A673 (cell line): ENCODE measurements around the gene ECSCR. TPM values are rescaled to one million over a fixed set of nuclear protein-coding genes. Genes with fewer than 3 reads are reported as not detected.

Experiments used
- BruUV-seq: library from RNA; stranded (reverse); fragments of 400-500 nt; replicated peaks from 2 replicates; lab custom pipeline; 2021; lab: Mats Ljungman, UMichigan
- CTCF ChIA-PET: fragments of 300-600 bp; sonication (Branson Sonifier 250); formaldehyde crosslinking; loops from one replicate; lab custom pipeline; 2022; ENCODE audit warnings: antibody characterized with exemption; lab: Charles Lee
- POLR2A ChIA-PET: fragments of 300-600 bp; sonication (Branson Sonifier 250); formaldehyde crosslinking; loops from one replicate; lab custom pipeline; 2022; ENCODE audit warnings: antibody characterized with exemption; ENCODE audit not compliant: low non-redundant PET; lab: Charles Lee
- DNase-seq: peaks from one replicate; pipeline ENCODE4 v3.0.0-alpha.2; 2015; ENCODE audit warnings: low spot score
- H3K27ac ChIP-seq: fragments of 200-600 bp; sonication (generic); 2 replicates; pipeline ENCODE4 v1.5.1; 2016; ENCODE audit warnings: mixed run types, low read depth, mild to moderate bottlenecking, mixed read lengths, antibody characterized with exemption, low read length; ENCODE audit not compliant: poor library complexity, severe bottlenecking
- H3K27me3 ChIP-seq: fragments of 200-600 bp; sonication (generic); replicated peaks from 2 replicates; pipeline ENCODE4 v1.6.1; 2017; ENCODE audit warnings: mixed run types, low read depth, mild to moderate bottlenecking, mixed read lengths, antibody characterized with exemption, low read length; ENCODE audit not compliant: insufficient read depth, poor library complexity
- H3K36me3 ChIP-seq: fragments of 200-600 bp; sonication (generic); 2 replicates; pipeline ENCODE4 v1.6.1; 2016; ENCODE audit warnings: mixed run types, mild to moderate bottlenecking, mixed read lengths, antibody characterized with exemption, low read length; ENCODE audit not compliant: insufficient read depth, poor library complexity, severe bottlenecking
- H3K4me1 ChIP-seq: fragments of 200-600 bp; sonication (generic); 2 replicates; pipeline ENCODE4 v1.6.1; 2017; ENCODE audit warnings: mixed run types, mild to moderate bottlenecking, mixed read lengths, antibody characterized with exemption, low read length; ENCODE audit not compliant: insufficient read depth, poor library complexity, severe bottlenecking
- H3K4me3 ChIP-seq: fragments of 200-600 bp; sonication (generic); 2 replicates; pipeline ENCODE4 v1.5.1; 2016; ENCODE audit warnings: low read depth, mixed run types, mild to moderate bottlenecking, mixed read lengths, low read length; ENCODE audit not compliant: poor library complexity, severe bottlenecking
- H3K9me3 ChIP-seq: fragments of 200-600 bp; sonication (generic); 2 replicates; pipeline ENCODE4 v1.6.1; 2016; ENCODE audit warnings: mixed run types, low read depth, mild to moderate bottlenecking, mixed read lengths, antibody characterized with exemption, low read length; ENCODE audit not compliant: poor library complexity, severe bottlenecking
- CTCF ChIP-seq: fragments of 300-800, 200-600 bp; sonication (generic); conservative IDR thresholded peaks from 2 replicates; pipeline ENCODE4 v1.5.1; 2017; ENCODE audit warnings: low read depth, mild to moderate bottlenecking, antibody characterized with exemption, low read length, moderate library complexity, mixed read lengths
- EZH2 ChIP-seq: fragments of 200-600 bp; sonication (generic); IDR thresholded peaks from 2 replicates; pipeline ENCODE4 v1.6.1; 2017; ENCODE audit warnings: borderline replicate concordance, low read depth, mild to moderate bottlenecking, mixed read lengths, antibody characterized with exemption, low read length; ENCODE audit not compliant: poor library complexity, severe bottlenecking
- intact Hi-C: fragments of 100-400 bp; cut with micrococcal nuclease; formaldehyde crosslinking; loops from one replicate; pipeline ENCODE4 v1.10.0; 2022; ENCODE audit not compliant: unreplicated experiment
- total RNA-seq: library from RNA; stranded (reverse); gene quantifications from 2 replicates; pipeline ENCODE4 v1.2.3, GENCODE V29; 2021

Gene ECSCR
- total RNA-seq, 1 experiment from 2014 or later, result 1.6 TPM

GRCh38 chr5:139459451-139459934 is 3.0 kb downstream of the ECSCR start:
- DNase-seq, result no peak
- Histone ChIP-seq H3K9me3 (no peaks in the 10 kb centered on the region), H3K36me3 (no peaks in the 10 kb centered on the region), H3K27ac (no peak overlapping the region), H3K4me1 (peaks cover 9% of the 10 kb centered on the region), H3K4me3 (no peak overlapping the region), H3K27me3 (no peaks in the 10 kb centered on the region)
- intact Hi-C loops, result no loop called here
- POLR2A ChIA-PET, result no interaction called here
- no TSS peak for BruUV-seq
- TF ChIP-seq EZH2, result no peak
- TF ChIP-seq CTCF, result no peak
- CTCF ChIA-PET, result no interaction called here

- CTCF ChIA-PET, result no interaction called here
- intact Hi-C loops, result no loop called here
- H3K9me3 ChIP-seq, result no peaks in the 10 kb centered on the region
- no peak for DNase-seq
- no peaks in the 10 kb centered on the region for H3K36me3 ChIP-seq
- POLR2A ChIA-PET, result no interaction called here
- H3K27me3 ChIP-seq, result no peaks in the 10 kb centered on the region
- H3K27ac ChIP-seq, result no peak overlapping the region
- BruUV-seq, result no TSS peak
- H3K4me1 ChIP-seq, result peaks cover 9% of the 10 kb centered on the region
- H3K4me3 ChIP-seq, result no peak overlapping the region
- TF ChIP-seq CTCF, result no peak
- no peak for TF ChIP-seq EZH2
Observed at GRCh38 chr5:139458580-139459407, 3.7 kb downstream of the ECSCR start.

DNA sequence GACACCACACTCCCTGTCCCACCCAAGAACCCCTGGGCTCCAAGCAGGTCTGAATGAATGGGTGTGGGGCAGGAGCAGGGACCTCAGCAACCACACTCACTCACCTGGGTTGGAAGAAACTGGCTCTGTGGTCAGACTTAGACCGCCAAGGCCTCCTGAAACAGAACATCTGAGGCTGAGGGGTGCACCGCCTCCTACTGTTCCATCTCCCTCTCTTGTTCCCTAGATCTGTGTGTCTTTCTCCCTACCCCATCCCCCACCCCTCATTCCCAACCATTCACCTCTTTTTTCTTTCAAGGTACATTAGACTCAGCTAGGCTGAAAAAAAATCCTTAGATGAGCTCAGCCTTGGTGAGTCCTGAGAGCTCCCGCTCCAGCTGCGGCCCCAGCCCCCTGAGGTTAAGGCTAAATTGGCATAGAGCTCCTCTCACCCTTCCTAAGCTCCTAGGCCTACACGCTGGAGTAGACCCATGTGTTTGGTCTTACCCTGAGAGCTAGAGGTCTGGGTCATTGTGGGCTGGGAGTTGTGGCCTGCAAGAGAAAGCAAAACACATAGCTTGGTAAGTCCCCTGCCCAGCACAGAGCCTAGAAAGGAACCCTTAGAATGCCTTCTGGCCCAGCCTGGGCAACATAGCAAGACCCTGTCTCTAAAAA is 4.8 kb downstream of the ECSCR start:
- intact Hi-C loops, result no loop called here
- BruUV-seq, result no TSS peak
- DNase-seq, result no peak
- TF ChIP-seq EZH2 (no peak), CTCF (no peak)
- Histone ChIP-seq H3K27ac (no peak overlapping the region), H3K27me3 (no peaks in the 10 kb centered on the region), H3K4me1 (peaks cover 6% of the 10 kb centered on the region), H3K4me3 (no peak overlapping the region), H3K9me3 (no peaks in the 10 kb centered on the region), H3K36me3 (no peaks in the 10 kb centered on the region)
- POLR2A ChIA-PET, result no interaction called here
- CTCF ChIA-PET, result interaction anchor here (0.7 kb wide), 1 partner anchor 171 kb away, joined by 4 read pairs; no protein-coding TSS in a partner anchor
